Measurements from ENCODE around the gene MGME1. TPM values are rescaled to one million over a fixed set of nuclear protein-coding genes. Genes with fewer than 3 reads are reported as not detected.

The MGME1 gene
- total RNA-seq, 1 experiment from 2014 or later, result 10.5 TPM

DNA sequence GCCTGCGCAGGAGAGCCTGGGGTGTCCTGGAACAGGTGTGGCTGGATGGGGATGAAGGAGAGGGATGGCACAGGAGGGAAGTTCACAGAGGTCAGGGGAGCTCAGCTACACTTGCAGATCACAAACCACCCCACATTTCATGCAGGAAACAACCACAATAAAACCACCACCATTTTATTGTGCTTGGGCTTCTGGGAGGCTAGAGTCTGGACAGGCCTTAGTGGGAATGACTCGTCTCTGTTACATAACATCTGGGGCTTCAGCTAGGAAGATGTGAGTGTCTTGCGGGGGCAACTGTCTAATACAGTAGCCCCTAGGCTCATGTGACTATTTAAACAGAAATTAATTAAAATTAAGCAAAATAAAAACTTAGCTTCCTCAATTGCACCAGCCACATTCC lies 33.6 kb upstream of the MGME1 start:
- Mint-ChIP-seq H3K4me1 (ENCODE audit: low read depth, unreplicated experiment) (no peaks in the 10 kb centered on the region), H3K9me3 (ENCODE audit: low read depth, unreplicated experiment) (no peaks in the 10 kb centered on the region), H3K36me3 (ENCODE audit: insufficient read depth, unreplicated experiment) (no peaks in the 10 kb centered on the region), H3K27me3 (ENCODE audit: unreplicated experiment) (no peaks in the 10 kb centered on the region), H3K4me3 (ENCODE audit: low read depth, unreplicated experiment) (no peak overlapping the region), H3K27ac (ENCODE audit: unreplicated experiment) (no peak overlapping the region)
- TF ChIP-seq, protein P1, sequence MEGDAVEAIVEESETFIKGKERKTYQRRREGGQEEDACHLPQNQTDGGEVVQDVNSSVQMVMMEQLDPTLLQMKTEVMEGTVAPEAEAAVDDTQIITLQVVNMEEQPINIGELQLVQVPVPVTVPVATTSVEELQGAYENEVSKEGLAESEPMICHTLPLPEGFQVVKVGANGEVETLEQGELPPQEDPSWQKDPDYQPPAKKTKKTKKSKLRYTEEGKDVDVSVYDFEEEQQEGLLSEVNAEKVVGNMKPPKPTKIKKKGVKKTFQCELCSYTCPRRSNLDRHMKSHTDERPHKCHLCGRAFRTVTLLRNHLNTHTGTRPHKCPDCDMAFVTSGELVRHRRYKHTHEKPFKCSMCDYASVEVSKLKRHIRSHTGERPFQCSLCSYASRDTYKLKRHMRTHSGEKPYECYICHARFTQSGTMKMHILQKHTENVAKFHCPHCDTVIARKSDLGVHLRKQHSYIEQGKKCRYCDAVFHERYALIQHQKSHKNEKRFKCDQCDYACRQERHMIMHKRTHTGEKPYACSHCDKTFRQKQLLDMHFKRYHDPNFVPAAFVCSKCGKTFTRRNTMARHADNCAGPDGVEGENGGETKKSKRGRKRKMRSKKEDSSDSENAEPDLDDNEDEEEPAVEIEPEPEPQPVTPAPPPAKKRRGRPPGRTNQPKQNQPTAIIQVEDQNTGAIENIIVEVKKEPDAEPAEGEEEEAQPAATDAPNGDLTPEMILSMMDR (IDR thresholded peaks at IDR 0.05; ENCODE audit: unreplicated experiment), result no peak
- BruUV-seq (replicated peaks), result no TSS peak
- CTCF ChIA-PET, result no interaction called here
- DNase-seq, result no peak
- intact Hi-C loops (cut with micrococcal nuclease; ENCODE audit: unreplicated experiment), result no loop called here

DNA sequence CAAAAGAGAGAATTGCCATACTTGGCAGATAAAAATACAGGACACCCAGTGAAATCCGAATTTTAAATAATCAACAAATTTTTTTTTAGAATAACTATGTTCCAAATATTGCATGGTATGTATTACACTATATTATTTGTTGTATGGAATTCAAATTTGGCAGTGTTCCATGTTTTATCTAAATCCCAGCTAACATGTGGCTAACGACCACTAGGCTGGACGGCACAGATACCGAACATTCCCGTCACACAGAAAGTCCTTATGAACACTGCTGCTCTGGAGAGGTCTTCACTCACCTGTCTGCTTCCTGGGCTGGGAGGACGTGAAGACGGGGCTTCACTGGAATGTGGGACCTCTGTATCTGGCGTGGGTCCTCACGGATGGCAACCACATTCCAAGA lies 33.1 kb upstream of the MGME1 start:
- TF ChIP-seq, protein P1 (IDR thresholded peaks at IDR 0.05; ENCODE audit: unreplicated experiment), result no peak
- no peaks in the 10 kb centered on the region for H3K27me3 Mint-ChIP-seq (ENCODE audit: unreplicated experiment)
- H3K27ac Mint-ChIP-seq (ENCODE audit: unreplicated experiment), result no peak overlapping the region
- no peak for DNase-seq
- intact Hi-C loops (cut with micrococcal nuclease; ENCODE audit: unreplicated experiment), result no loop called here
- no TSS peak for BruUV-seq (replicated peaks)
- H3K4me1 Mint-ChIP-seq (ENCODE audit: low read depth, unreplicated experiment), result no peaks in the 10 kb centered on the region
- no peak overlapping the region for H3K4me3 Mint-ChIP-seq (ENCODE audit: low read depth, unreplicated experiment)
- H3K36me3 Mint-ChIP-seq (ENCODE audit: insufficient read depth, unreplicated experiment), result no peaks in the 10 kb centered on the region
- no peaks in the 10 kb centered on the region for H3K9me3 Mint-ChIP-seq (ENCODE audit: low read depth, unreplicated experiment)
- CTCF ChIA-PET, result no interaction called here

DNA sequence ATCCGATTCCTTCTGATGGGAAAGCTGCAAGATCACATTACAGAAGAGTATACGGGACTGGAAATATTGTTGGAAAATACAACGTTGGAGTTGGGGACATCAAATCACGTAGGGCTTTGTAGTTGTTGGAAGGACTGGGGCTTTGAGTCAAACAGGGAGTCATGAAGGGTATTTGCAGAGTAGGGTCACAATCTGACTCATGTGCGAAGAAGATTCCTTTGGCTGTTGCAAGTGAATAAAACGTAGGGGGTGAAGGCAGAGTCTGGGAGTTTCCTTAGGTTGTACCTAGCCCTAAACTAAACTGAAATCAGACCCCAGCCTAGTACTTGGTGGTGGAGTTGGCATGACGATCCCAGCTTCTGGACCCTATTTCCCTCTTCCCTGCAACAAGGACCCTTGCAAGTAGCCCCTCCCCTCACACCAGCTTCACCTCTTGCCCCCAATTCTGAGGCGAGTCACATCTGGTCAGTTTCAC lies 32.5 kb upstream of the MGME1 start:
- no peaks in the 10 kb centered on the region for H3K27me3 Mint-ChIP-seq (ENCODE audit: unreplicated experiment)
- H3K4me3 Mint-ChIP-seq (ENCODE audit: low read depth, unreplicated experiment), result no peak overlapping the region
- H3K36me3 Mint-ChIP-seq (ENCODE audit: insufficient read depth, unreplicated experiment), result peaks cover 2% of the 10 kb centered on the region
- TF ChIP-seq, protein P1 (IDR thresholded peaks at IDR 0.05; ENCODE audit: unreplicated experiment), result no peak
- BruUV-seq (replicated peaks), result no TSS peak
- H3K9me3 Mint-ChIP-seq (ENCODE audit: low read depth, unreplicated experiment), result no peaks in the 10 kb centered on the region
- CTCF ChIA-PET, result no interaction called here
- intact Hi-C loops (cut with micrococcal nuclease; ENCODE audit: unreplicated experiment), result no loop called here
- H3K4me1 Mint-ChIP-seq (ENCODE audit: low read depth, unreplicated experiment), result no peaks in the 10 kb centered on the region
- no peak for DNase-seq
- H3K27ac Mint-ChIP-seq (ENCODE audit: unreplicated experiment), result no peak overlapping the region

DNA sequence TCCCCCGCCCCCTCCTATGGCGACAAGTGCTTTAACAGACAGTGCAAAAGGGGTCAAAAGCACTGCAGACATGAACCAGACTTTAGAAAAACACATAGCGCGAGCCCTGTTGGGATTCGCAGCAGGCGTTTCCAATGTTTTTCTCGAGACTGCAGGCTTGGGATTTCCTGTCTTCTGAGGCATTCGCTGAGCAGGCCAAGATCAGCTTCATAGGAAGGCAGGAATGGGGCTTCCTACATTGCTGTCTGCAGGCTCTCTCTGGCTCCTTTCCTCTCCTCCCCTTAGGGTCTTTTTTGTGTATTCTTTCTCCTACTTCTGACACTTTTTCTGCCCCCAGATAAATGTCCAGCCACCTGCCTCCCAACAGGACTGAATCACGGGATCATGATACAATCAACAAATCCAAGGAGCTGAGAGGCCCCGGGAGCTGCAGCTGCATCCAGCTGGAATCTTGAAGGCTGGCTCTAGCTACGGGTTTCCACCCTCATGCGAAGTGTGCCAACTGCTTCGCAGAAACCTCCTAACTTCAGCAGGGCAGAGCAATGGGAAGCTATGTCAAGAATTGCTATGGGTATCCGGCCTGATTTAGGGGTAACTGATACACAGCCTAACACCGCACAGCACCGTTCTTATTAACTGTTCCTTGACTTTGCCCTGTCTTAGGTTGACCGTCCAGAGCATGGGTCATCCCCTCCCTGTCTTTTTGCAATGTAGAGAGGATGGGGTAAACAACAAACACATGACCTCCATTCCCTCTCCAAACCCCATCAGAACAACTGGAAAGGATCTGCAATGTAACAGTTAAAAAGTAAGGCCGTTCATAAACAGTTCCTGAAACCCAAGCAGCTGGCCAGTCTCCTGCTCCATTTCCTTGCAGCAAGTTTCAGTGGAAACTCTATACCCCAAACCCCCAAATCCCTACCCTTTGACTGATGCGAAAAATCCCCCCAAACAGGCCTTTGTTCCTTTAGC lies 31.8 kb upstream of the MGME1 start:
- TF ChIP-seq, protein P1 (IDR thresholded peaks at IDR 0.05; ENCODE audit: unreplicated experiment), result no peak
- intact Hi-C loops (cut with micrococcal nuclease; ENCODE audit: unreplicated experiment), result no loop called here
- no peak for DNase-seq
- Mint-ChIP-seq H3K36me3 (ENCODE audit: insufficient read depth, unreplicated experiment) (peaks cover 4% of the 10 kb centered on the region), H3K27ac (ENCODE audit: unreplicated experiment) (no peak overlapping the region), H3K4me3 (ENCODE audit: low read depth, unreplicated experiment) (no peak overlapping the region), H3K27me3 (ENCODE audit: unreplicated experiment) (no peaks in the 10 kb centered on the region), H3K9me3 (ENCODE audit: low read depth, unreplicated experiment) (no peaks in the 10 kb centered on the region), H3K4me1 (ENCODE audit: low read depth, unreplicated experiment) (no peaks in the 10 kb centered on the region)
- CTCF ChIA-PET, result no interaction called here
- no TSS peak for BruUV-seq (replicated peaks)
